AG04450 (cell line): ENCODE measurements around the gene IGFBP6. TPM values are rescaled to one million over a fixed set of nuclear protein-coding genes. Genes with fewer than 3 reads are reported as not detected.
"Not testable (repeated sequence)": the region's sequence is repeated elsewhere in the genome, so short reads cannot be mapped to it uniquely, and the experiment has no call there.

Source experiments
- CTCF ChIA-PET: fragments of 300-600, 350-600 bp; formaldehyde crosslinking; extraction: SDS; loops from one replicate; lab custom pipeline; 2022; ENCODE audit warnings: antibody characterized with exemption, inconsistent platforms; lab: Charles Lee
- POLR2A ChIA-PET: fragments of 350-600 bp; formaldehyde crosslinking; extraction: SDS; loops from one replicate; lab custom pipeline; 2021; ENCODE audit warnings: antibody characterized with exemption, inconsistent platforms; lab: Yijun Ruan, JAX
- DNase-seq: peaks from one replicate; pipeline ENCODE4 v3.0.0-alpha.2; 2011; ENCODE audit warnings: low read depth, low spot score
- H3K27ac ChIP-seq: one replicate; pipeline ENCODE4 v1.5.1; 2012; ENCODE audit warnings: low read depth, low read length, control low read depth
- H3K27me3 ChIP-seq: one replicate; pipeline ENCODE4 v1.6.0; 2012; ENCODE audit warnings: low read length; ENCODE audit not compliant: control insufficient read depth, insufficient read depth
- H3K4me3 ChIP-seq: 2 replicates; pipeline ENCODE4 v1.5.1; 2011; ENCODE audit warnings: mild to moderate bottlenecking, low read depth, low read length, control low read depth
- H3K9me3 ChIP-seq: 2 replicates; pipeline ENCODE4 v1.5.1; 2012; ENCODE audit warnings: low read length; ENCODE audit not compliant: control insufficient read depth, insufficient read depth
- CTCF ChIP-seq: IDR thresholded peaks from 2 replicates; pipeline ENCODE4 v1.5.1; 2011; ENCODE audit warnings: low read depth, low read length, control low read depth, inconsistent platforms
- polyA plus RNA-seq: library from polyadenylated mRNA; depleted of rRNA; stranded (reverse); fragments of >200 nt; gene quantifications from 2 replicates; pipeline ENCODE4 v1.2.3, GENCODE V29; 2011

IGFBP6 gene
- polyA plus RNA-seq, 1 experiment, result 182 TPM

DNA sequence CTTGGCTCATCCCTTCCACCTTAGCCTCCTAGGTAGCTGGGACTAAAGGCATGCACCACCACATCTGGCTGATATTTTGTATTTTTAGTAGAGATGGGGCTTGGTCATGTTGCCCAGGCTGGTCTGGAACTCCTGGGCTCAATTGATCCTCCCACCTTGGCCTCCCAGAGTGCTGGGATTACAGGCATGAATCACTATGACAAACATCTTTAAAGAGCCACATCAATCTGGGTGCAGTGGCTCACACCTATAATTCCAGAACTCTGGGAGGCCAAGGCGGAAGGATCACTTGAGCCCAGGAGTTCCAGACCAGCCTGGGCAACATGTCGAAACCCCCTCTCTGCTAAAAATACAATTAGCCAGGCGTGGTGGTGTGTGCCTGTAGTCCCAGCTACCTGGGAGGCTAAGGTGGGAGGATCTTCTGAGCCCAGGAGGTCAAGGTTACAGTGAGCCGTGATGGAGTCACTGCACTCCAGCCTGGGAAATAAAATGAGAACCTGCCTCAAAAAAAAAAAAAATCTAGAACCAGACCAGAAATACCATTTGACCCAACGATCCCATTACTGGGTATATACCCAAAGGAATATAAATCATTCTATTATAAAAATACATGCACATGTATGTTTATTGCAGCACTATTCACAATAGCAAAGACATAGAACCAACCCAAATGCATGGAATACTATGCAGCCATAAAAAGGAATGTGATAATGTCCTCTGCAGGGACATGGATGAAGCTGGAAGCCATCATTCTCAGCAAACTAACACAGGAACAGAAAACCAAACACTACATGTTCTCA lies 2.5 kb upstream of the IGFBP6 start:
- H3K27ac ChIP-seq, H3K4me3 ChIP-seq, H3K9me3 ChIP-seq, DNase-seq, H3K27me3 ChIP-seq: not testable (repeated sequence)
- ChIA-PET POLR2A (interaction anchor here (1.1 to 1.8 kb wide), 3 partner anchors 14 to 226 kb away, joined by 3 to 17 read pairs (median 4); partner anchors contain the start of genes AAAS and SPRYD3), CTCF (interaction anchor here (1.9 to 2.5 kb wide), 2 partner anchors 29 to 102 kb away, joined by 6 to 9 read pairs; no protein-coding TSS in a partner anchor)

GRCh38 chr12:53095596-53095895 lies 1.9 kb upstream of the IGFBP6 start:
- H3K27me3 ChIP-seq, H3K27ac ChIP-seq, H3K4me3 ChIP-seq, POLR2A ChIA-PET, H3K9me3 ChIP-seq, DNase-seq: not testable (repeated sequence)
- CTCF ChIA-PET, result interaction anchor here (0.5 to 2.5 kb wide), 2 partner anchors 17 to 29 kb away, joined by 6 to 9 read pairs; no protein-coding TSS in a partner anchor

DNA sequence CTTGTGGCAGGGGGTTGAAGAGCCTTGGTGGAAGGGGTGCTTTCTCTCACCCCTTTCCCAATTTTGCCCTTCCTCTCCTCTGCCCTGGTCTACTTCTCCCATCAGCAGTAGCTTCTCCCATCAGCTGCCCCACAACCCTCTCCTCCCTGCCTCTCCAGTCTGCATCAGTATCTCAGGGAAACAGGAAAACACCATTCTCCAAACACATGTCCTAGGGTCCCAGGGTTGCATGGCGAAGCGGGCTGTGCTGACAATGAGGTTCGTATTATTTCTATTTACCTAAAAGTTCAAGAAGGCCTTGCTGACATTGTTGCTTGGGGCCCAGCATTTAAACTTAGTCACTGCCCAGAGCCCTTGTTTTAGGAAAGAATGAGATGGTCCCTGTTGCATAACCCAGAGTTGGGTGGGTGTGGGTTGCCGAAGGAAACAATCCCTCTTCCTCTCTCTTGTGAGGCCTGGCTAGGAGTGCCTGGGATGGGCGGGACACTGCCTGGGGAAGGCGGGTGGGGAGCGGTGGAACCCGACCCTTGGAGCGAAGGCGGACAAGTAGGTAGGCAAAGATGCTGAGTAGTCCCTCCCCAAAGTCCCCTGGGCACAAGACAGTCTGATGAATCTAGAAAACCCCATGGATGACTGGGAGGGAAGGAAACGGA lies 1.3 kb upstream of the IGFBP6 start:
- Histone ChIP-seq H3K9me3 (no peaks in the 10 kb centered on the region), H3K27me3 (no peaks in the 10 kb centered on the region), H3K27ac (peak overlapping the region; percentile 91), H3K4me3 (peak overlapping the region; percentile 77)
- ChIA-PET POLR2A (interaction anchor here (0.6 kb wide), 1 partner anchor 68 kb away, joined by 4 read pairs; no protein-coding TSS in a partner anchor), CTCF (interaction anchor here (0.5 to 7.0 kb wide), 3 partner anchors 17 to 31 kb away, joined by 6 to 120 read pairs (median 9); no protein-coding TSS in a partner anchor)
- TF ChIP-seq CTCF, result no peak
- peak; percentile 46 for DNase-seq

- ChIA-PET POLR2A (interaction anchor here (0.6 to 3.6 kb wide), 6 partner anchors 17 to 229 kb away, joined by 3 to 64 read pairs (median 4); partner anchors contain the start of gene SPRYD3), CTCF (interaction anchor here (0.6 to 7.0 kb wide), 3 partner anchors 12 to 31 kb away, joined by 4 to 120 read pairs (median 29); partner anchors contain the start of gene SPRYD3)
- no peak for DNase-seq
- H3K9me3 ChIP-seq, result no peaks in the 10 kb centered on the region
- H3K4me3 ChIP-seq, result peak overlapping the region; percentile 77
- no peaks in the 10 kb centered on the region for H3K27me3 ChIP-seq
- TF ChIP-seq CTCF, result no peak
- peak overlapping the region; percentile 91 for H3K27ac ChIP-seq
Observed at GRCh38 chr12:53096759-53097158, 708 bp upstream of the IGFBP6 start.

DNA sequence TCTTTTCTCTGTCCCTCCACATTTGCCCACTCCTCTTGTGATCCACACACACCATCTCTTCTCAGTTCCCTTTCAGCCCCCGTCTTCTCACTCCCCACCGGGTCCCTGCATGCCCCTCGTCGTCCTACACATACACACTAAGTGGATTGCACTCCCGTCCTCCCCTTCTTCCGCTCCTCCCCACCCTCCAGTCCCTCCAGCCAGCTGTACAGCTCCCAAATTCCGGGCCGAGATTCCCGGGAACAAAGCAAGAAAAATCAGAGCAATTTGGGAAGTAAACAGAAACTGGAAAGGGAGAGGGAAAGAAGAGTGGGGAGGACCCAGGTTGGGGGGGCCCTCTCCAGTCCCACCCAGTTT lies 282 bp upstream of the IGFBP6 start:
- ChIA-PET POLR2A (interaction anchor here (0.6 to 3.6 kb wide), 8 partner anchors 17 to 229 kb away, joined by 3 to 64 read pairs (median 4); partner anchors contain the start of gene SPRYD3), CTCF (interaction anchor here (0.6 to 7.0 kb wide), 3 partner anchors 13 to 32 kb away, joined by 4 to 120 read pairs (median 29); partner anchors contain the start of gene SPRYD3)
- Histone ChIP-seq H3K9me3 (no peaks in the 10 kb centered on the region), H3K27me3 (no peaks in the 10 kb centered on the region), H3K27ac (peak overlapping the region; percentile 91), H3K4me3 (peak overlapping the region; percentile 77)
- no peak for TF ChIP-seq CTCF
- no peak for DNase-seq
